Mucosa of rectum (tissue), 2 donors: ENCODE results near the gene UBE2L3.
"Not testable (repeated sequence)": the region's sequence is repeated elsewhere in the genome, so short reads cannot be mapped to it uniquely, and the experiment has no call there.

Source experiments
- H3K27ac ChIP-seq, 2 donors: one replicate each; pipeline ENCODE4 v1.7.0; 2013; ENCODE audit warnings: inconsistent platforms in 2 of 2, low read depth in 2 of 2, low read length in 2 of 2
- H3K27me3 ChIP-seq, 2 donors: one replicate each; pipeline ENCODE4 v1.7.0; 2013; ENCODE audit warnings: low read length in 2 of 2; ENCODE audit not compliant: control insufficient read depth in 2 of 2, insufficient read depth in 2 of 2
- H3K36me3 ChIP-seq, 2 donors: one replicate each; pipeline ENCODE4 v1.7.0; 2013; ENCODE audit warnings: low read length in 2 of 2; ENCODE audit not compliant: control insufficient read depth in 2 of 2, insufficient read depth in 2 of 2
- H3K4me1 ChIP-seq, 2 donors: one replicate each; pipeline ENCODE4 v1.7.0; 2013; ENCODE audit warnings: low read length in 2 of 2, mild to moderate bottlenecking in 1 of 2; ENCODE audit not compliant: control insufficient read depth in 2 of 2, insufficient read depth in 2 of 2
- H3K4me3 ChIP-seq, 2 donors: one replicate each; pipeline ENCODE4 v1.7.0; 2013; ENCODE audit warnings: low read length in 2 of 2
- H3K9ac ChIP-seq, 2 donors: one replicate each; pipeline ENCODE4 v1.7.0; 2013; ENCODE audit warnings: low read length in 2 of 2, low read depth in 1 of 2, mild to moderate bottlenecking in 1 of 2
- H3K9me3 ChIP-seq, 2 donors: one replicate each; pipeline ENCODE4 v1.7.0; 2013; ENCODE audit warnings: low read length in 2 of 2; ENCODE audit not compliant: control insufficient read depth in 2 of 2
- donor health status: healthy.
- donor health status: Normal muscosa, but diverticular disease.

The UBE2L3 gene

DNA sequence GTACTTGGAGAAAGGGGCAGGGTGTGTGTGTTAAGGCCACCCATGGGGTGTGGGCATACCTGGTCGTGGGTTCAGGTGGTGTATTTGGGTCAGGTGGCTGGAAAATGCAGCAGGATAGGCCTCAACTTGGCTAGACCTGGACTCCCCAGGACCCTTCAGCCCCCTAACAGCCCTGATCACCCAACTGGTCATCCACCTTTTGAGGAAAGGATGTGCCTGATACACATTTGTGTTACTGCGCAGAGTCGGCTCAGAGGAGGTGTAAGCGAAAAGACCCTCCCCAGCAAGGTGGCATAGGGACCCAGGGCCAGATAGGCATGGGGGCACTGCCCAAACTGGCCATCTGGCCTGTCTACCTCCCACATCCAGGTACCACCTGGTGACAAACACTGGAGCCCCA, 16.2 kb upstream of the UBE2L3 start, which contains the start of gene RIMBP3C:
Gene RIMBP3C (minus strand): TSS at position 101 of the 400 bp plus-strand sequence. CDS start 485 bp downstream, outside the sequence.
- not testable (repeated sequence) for H3K9me3 ChIP-seq, H3K36me3 ChIP-seq, H3K27me3 ChIP-seq, H3K27ac ChIP-seq, H3K9ac ChIP-seq, H3K4me3 ChIP-seq, H3K4me1 ChIP-seq

DNA sequence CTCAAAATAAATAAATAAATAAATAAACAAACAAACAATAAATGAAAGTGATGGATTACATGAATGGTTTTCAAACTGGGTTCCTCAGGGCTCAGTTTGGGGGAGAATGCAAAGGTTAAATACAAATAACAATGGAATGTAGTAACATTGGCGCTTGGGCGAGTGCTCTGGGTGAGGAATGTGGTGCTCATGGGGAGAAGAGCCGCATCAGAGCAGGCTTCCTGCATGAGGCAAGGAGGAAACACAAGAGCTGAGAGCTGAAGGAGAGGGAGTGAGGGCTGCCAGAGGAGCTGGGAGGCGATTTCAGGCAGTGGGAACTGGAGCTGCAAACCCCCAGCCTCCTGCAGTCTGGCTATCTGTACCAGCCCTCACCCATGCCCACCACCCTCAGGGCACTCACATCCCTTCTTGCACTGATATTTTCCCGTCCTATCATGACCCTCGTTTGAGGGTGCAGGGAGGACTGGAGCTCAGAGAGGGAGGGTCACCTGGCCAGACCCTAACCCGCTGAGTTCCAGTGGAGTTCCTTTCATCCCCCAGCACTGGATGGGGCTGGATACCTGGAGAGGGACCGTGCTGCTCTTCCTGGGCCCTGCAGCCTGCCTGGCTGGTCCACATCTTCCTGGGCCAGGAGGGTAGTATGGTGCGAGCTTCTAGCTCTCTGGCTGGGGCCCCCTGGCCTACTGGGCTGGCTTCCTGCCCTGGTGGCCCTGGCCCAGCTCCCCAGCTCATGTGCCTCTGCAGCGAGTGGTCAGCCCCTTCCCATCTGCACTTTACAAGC, 8.0 kb upstream of the UBE2L3 start:
- not testable (repeated sequence) for H3K9ac ChIP-seq, H3K27ac ChIP-seq, H3K36me3 ChIP-seq, H3K27me3 ChIP-seq, H3K9me3 ChIP-seq, H3K4me3 ChIP-seq, H3K4me1 ChIP-seq

DNA sequence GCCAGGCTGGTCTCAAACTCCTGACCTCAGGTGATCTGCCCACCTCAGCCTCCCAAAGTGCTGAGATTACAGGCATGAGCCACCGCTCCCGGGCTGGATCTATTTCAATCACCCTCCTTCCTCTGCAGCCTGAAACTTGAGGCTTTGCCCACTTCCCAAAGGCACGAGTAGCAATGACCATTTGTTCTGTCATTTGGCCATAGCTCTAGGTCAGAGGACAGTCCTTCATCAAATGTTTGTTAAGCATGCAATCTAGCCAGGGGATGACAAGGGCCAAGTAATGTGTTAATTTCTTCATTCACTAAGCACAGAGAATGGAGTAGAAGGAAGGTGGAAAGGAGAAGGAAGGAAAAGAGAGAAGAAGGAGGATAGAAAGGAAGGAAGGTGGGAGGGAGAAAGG, 6.9 kb upstream of the UBE2L3 start:
- not testable (repeated sequence) for H3K4me1 ChIP-seq, H3K36me3 ChIP-seq, H3K9me3 ChIP-seq, H3K9ac ChIP-seq, H3K4me3 ChIP-seq, H3K27ac ChIP-seq, H3K27me3 ChIP-seq

DNA sequence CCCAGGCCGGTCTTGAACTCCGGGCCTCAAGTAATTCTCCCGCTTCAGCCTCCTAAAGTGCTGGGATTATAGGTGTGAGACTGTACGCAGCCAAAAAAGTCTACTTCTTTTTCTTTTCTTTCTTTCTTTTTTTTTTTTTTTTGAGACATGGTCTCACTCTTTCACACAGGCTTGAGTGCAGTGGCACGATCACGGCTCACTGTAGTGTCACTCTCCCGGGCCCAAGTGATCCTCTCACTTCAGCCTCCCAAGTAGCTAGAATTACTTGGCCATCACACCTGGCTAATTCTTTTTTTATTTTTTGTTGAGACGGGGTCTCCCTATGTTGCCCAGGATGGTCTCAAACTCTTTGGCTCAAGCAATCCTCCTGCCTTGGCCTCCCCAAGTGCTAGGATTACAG, 3.6 kb upstream of the UBE2L3 start:
- Histone ChIP-seq H3K4me3 (no peak overlapping the region), H3K4me1 (peaks cover 5 to 6% of the 10 kb centered on the region in 2 donors), H3K9ac (no peak overlapping the region), H3K36me3 (no peaks in the 10 kb centered on the region), H3K27ac (no peak overlapping the region), H3K9me3 (no peaks in the 10 kb centered on the region), H3K27me3 (no peaks in the 10 kb centered on the region)

DNA sequence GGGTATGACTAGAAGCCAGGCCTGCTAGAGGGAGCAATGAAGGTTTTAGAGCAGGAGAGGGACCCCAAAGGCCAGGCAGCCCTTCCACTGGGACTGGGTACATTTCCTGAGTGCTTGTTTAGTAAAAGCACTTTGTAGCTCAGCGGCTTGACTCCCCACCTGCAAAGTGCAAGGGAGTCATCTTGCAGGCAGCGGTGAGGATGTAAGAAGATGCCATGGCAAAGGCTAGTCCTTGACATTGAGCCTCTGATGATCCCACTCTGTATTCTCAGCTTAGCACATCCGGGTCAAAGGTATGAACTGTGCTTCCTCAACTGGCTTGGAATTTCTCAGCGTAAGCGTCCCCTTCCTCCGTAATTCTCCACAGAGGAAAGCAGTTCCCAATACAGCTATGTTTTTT, 3.1 kb upstream of the UBE2L3 start:
- no peaks in the 10 kb centered on the region for H3K36me3 ChIP-seq
- no peaks in the 10 kb centered on the region for H3K9me3 ChIP-seq
- H3K4me3 ChIP-seq: no peak overlapping the region
- H3K4me1 ChIP-seq: peaks cover 9 to 10% of the 10 kb centered on the region in 2 donors
- no peaks in the 10 kb centered on the region for H3K27me3 ChIP-seq
- H3K9ac ChIP-seq: no peak overlapping the region
- no peak overlapping the region for H3K27ac ChIP-seq

DNA sequence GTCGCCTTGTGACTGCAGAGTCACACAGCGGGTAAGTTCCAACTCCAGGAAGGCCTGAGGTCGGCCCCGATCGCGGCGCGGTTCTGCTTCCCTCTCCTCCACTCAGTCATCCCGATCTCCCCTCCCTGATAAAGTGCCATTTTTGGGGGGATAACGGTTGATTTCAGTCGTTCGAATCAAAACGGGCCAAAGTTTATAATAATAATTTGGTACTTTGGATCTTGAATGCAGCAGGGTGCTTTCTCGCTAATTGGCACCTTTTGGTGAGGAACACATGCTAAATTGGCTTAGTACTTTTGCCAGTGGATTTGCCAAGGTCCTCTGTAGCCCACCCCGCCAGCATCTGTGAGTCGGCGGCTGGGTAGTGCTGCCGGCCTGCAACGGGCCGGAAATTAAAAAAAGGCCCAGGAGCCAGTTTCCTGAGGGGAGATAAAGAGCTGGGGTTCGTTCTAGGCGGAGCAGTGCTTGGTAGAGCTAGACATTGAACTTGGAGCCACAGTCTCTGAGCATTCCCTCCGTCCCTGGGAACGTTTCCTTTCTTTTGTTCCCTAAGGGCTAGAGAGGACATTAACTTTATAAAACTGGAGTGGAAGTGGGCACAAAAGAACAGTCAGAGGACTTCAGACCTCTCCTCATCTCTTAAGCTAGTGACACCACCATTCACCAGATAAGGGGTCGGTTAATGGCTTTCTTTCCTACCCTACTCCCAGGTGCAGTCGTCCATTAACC, 997 bp downstream of the UBE2L3 start:
- H3K9me3 ChIP-seq: no peaks in the 10 kb centered on the region
- peak overlapping the region; percentile 88 to 95 for H3K9ac ChIP-seq
- H3K4me1 ChIP-seq: peaks cover 22 to 28% of the 10 kb centered on the region in 2 donors
- peak overlapping the region; percentile 85 to 89 for H3K27ac ChIP-seq
- no peaks in the 10 kb centered on the region for H3K36me3 ChIP-seq
- H3K4me3 ChIP-seq: peak overlapping the region; percentile 83 to 85
- H3K27me3 ChIP-seq: no peaks in the 10 kb centered on the region

DNA sequence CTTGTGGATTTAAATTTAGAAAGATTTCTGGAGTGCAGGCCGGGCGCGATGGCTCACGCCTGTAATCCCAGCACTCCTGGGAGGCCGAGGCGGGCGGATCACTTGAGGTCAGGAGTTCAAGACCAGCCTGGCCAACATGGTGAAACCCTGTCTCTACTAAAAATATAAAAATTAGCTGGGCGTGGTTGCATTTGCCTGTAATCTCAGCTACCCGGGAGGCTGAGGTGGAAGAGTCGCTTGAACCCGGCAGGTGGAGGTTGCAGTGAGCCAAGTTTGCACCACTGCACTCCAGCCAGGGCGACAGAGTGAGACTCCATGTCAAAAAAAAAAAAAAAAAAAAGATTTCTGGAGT, 1.5 kb downstream of the UBE2L3 start:
- peak overlapping the region; percentile 83 to 85 for H3K4me3 ChIP-seq
- H3K36me3 ChIP-seq, H3K27me3 ChIP-seq, H3K9me3 ChIP-seq: not testable (repeated sequence)
- peaks cover 26 to 34% of the 10 kb centered on the region in 2 donors for H3K4me1 ChIP-seq
- peak overlapping the region; percentile 88 to 95 for H3K9ac ChIP-seq
- peak overlapping the region; percentile 85 to 89 for H3K27ac ChIP-seq

DNA sequence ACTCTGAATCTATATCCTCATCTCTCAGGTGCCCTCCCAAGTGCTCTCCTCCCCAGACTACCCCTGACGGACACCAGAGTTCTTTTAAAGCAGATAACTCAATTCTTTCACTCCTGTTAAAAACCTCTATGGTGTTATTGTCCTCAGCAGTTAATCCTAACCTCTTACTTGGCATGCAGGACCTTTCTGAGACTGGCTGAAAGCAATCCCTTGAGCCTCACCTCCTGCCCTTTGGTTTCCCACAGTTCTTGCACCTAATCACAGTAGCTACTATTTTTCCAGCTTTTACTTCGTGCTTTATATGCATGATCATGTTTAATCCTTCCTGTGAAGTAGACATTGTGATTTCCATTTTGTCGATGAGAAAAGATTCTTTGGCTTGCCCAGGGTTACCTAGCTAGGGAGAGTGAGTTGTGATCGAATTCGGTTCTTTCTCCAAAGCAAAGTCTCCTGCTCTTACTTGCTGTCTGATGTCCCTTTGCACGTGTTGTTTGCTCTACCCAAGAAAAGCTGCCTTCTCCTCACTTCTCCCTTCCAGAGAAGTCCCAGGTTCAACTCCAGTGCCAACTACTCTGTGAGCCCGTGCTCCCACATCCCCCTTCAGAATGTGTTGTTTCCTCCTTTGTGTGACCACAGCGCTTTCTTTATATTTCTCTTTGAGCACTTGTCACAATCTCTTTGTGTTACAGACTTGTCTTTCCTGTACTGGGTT, 2.1 kb downstream of the UBE2L3 start:
- Histone ChIP-seq H3K4me3 (peak overlapping the region; percentile 10 to 18), H3K9ac (no peak overlapping the region), H3K9me3 (no peaks in the 10 kb centered on the region), H3K27ac (no peak overlapping the region), H3K27me3 (no peaks in the 10 kb centered on the region), H3K4me1 (peaks cover 29 to 38% of the 10 kb centered on the region in 2 donors), H3K36me3 (no peaks in the 10 kb centered on the region)

DNA sequence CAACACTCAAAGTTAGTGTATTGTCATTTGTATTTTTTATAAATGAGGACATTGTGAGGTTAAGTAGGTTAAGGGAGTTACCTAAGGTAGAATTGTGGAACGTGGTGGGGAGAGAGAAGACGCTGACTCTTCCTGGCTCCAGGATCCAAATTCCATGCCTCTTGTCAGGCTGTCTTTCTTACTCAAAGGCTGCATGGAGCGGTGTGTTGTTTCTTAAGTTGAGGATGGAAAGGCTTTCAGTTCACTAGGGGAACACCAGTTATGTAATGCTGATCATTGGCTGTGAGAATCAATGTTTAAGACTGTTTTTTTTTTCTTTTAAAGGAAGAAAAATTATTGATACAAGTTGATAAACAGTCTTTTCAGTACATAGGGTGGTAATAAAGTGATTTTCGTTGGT, 2.9 kb downstream of the UBE2L3 start:
- H3K27me3 ChIP-seq: no peaks in the 10 kb centered on the region
- no peaks in the 10 kb centered on the region for H3K9me3 ChIP-seq
- H3K4me3 ChIP-seq: no peak overlapping the region
- H3K4me1 ChIP-seq: peaks cover 29 to 38% of the 10 kb centered on the region in 2 donors
- H3K36me3 ChIP-seq: no peaks in the 10 kb centered on the region
- H3K27ac ChIP-seq: no peak overlapping the region
- no peak overlapping the region for H3K9ac ChIP-seq

DNA sequence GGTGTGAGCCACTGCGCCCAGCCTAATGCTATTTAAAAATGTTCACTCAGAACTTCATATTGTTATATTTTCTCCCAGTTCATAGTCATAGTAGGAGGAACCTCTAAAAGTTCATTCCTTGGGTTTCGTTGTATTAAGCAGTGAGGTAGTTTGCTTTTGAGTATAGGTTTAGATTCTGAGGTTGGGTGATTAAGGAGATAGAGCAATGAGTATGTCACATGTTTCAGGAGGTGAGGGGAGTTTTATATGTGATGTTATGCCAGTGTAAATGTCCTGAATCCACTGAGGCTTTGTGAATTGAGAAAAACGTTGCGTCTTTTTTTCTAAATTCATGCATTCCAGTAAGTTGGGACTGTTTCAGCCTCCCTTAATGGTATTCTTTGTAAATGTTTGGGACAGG, 4.2 kb downstream of the UBE2L3 start:
- H3K36me3 ChIP-seq: no peaks in the 10 kb centered on the region
- peaks cover 29 to 38% of the 10 kb centered on the region in 2 donors for H3K4me1 ChIP-seq
- no peak overlapping the region for H3K9ac ChIP-seq
- H3K9me3 ChIP-seq: no peaks in the 10 kb centered on the region
- no peak overlapping the region for H3K27ac ChIP-seq
- no peak overlapping the region for H3K4me3 ChIP-seq
- H3K27me3 ChIP-seq: no peaks in the 10 kb centered on the region
